NCI-H1436 treated with DMSO at 0.1 percent for 48 hours (cell line): ENCODE data around the gene AFP.
"Not testable (repeated sequence)": the region's sequence is repeated elsewhere in the genome, so short reads cannot be mapped to it uniquely, and the experiment has no call there.

Experiments
- DNase-seq: peaks from one replicate; lab custom pipeline; 2025; lab: John Stamatoyannopoulos, UW

Gene AFP

DNA sequence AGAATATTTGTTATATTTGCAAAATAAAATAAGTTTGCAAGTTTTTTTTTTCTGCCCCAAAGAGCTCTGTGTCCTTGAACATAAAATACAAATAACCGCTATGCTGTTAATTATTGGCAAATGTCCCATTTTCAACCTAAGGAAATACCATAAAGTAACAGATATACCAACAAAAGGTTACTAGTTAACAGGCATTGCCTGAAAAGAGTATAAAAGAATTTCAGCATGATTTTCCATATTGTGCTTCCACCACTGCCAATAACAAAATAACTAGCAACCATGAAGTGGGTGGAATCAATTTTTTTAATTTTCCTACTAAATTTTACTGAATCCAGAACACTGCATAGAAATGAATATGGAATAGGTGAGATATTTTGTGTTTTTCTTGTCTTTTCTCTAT is at the start of gene AFP:
Gene AFP (plus strand): TSS at position 238 of the 400 bp plus-strand sequence. CDS start 42 bp downstream, at position 280.
- DNase-seq = no peak

DNA sequence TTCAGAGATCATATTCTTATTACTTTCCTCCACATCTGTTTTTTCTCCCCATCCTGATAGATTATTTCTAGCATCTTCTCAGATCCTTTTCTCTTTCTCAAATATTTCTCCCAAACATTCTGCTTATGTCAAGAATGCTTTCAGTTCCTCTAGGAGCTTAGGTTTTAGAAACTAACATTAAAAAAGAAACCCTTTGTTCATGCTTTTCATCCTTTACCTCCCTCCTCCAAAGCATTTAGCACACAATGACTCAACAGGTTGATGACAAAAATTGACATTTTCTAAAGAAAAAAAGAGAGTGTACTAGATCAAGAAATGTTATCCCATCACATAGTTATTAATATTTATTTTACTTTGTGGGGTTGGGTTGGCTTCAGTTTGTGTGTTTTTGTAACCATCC is 48.5 kb upstream of the AFP start:
- no peak for DNase-seq

DNA sequence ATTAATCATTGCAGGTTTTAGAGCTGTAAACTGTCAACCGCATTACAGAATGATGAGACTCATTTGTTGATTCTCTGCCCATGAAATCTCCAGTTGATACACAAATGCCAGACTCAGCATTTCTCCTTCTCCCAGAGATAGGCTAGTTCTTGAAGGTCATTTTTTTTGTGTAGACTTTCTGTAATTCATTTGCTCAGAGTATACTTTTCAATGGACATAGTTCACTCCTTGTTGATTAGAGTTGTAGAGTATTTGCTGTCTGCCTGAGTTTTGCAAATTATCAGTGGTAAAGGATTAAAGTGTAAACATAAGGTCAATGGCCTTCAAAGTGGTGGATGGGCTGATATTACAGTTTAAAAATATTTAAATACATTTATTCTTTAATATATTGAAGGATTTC is 47.1 kb upstream of the AFP start:
- no peak for DNase-seq

DNA sequence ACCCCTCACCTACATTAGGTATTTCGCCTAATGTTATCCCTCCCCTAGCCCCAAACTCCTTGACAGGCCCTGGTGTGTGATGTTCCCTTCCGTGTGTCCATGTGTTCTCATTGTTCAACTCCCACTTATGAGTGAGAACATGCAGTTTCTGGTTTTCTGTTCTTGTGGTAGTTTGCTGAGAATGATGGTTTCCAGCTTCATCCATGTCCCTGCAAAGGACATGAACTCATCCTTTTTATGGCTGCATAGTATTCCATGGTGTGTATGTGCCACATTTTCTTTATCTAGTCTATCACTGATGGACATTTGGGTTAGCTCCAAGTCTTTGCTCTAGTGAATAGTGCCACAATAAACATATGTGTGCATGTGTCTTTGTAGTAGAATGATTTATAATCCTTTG is 46.4 kb upstream of the AFP start:
- not testable (repeated sequence) for DNase-seq

DNA sequence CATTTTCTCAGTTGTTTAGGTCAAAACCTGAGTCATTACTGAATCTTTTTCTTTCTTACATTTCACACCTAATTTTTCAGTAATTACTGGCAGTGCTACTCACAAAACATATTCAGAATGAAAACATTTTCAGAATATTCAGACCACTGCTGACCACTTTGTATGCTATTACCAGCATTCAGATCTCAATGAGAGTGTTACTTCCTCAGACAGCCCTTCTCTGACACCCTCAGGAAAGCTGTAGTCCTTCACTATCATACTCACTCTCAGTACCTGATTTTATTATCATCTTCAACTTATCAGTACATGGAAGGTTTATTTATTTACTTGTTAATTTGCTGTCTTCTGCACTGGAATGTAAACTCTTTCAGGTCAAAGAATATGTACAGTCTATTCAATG is 44.2 kb upstream of the AFP start:
- DNase-seq = no peak

DNA sequence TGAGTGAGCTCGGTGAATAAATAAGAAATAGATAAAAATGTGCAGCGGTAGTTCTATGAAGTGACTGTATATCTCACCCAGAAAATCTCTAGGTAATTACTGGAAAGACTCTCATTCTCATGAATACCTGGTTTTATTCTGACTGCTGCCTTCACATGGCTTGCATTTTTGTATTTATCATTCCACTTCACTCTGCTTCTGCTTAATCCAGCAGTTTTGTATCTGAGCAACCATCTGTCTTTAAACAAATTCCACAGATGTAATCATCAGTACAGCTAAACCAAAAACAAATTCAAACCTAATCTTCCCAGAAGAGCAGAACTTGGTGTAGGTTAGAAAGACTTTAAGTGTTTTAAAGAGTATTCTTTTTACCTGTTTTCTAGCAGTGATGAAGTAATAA is 43.1 kb upstream of the AFP start:
- no peak for DNase-seq

DNA sequence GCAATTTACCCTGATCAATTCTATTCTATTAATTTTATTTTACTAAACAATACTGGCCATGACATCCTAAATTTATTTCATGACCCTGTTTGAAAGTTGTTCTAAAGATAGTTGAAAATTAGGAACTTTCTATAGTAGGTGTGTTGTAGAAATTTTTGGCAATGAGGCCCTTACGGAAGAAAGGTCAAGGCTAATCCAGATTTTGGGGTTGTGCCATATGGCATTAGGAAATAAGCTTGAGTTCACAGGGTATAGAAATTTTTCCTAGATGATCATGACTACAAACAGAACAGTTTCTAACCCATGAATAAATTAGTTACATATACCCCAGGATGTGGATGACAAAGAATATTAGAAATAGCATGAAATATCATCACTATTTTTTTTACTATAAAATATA is 39.7 kb upstream of the AFP start:
- DNase-seq = no peak

DNA sequence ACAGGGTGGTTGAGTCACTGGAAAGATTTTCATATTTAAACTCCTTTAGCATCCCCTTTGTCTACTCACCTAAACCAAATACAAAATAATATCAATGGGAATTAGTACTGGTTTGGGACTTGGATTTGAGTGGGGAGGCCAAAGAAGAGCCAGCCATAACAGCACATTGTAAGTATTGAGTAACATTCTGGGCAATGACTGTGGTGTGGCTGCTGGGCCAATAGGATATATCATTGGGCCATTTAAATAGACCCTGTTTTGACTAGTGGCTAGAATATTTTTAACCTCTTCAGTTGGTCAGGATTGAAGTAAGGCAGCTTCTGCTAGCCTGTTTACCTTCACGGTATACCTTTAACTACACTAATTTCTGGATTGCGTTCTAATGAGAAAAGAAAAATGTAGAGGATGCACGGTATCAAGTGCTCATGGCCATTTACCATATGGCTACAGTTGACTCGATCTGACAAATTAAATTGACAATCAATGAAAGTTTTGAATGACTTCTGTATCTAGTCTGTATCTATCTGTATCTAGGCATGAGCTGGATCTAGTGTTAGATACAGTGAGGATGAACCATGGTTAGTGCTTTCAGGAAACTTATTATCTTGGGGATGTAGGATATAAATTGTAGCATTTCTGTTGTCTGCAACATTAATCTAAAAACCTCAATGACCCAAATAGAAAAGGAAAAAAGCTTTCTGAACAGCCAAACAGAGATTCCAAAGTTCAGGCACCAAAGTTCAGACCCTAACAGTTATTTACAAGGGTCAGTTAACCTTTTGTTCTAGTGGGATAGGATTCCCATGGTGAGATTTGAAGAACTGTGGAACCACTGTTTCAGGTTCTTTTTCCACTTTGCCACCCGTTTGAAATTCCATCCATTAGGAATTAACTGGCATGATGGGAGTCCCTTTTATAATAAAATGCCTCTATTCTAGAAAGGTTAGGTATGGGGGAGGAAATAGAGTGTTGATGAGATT is 38.7 kb upstream of the AFP start:
- DNase-seq = no peak

DNA sequence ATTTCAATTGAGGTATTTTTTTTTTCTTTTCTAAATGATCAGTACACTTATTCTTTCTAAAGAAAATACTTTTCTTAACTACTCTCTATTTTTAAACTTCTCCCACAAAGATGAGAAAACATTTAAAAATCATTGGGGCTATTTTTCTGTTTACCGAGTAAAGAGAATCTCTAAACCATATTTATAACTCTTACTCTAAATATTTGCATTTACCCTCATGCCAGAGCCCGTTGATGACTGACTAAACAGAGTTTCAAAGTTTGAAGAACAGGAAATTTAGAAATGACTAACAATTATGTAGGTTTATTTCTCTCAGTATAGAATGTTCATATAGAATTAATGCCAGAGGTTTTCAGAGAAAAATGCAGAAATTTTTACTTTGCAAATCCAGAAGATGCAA is 34.6 kb upstream of the AFP start:
- DNase-seq = no peak

DNA sequence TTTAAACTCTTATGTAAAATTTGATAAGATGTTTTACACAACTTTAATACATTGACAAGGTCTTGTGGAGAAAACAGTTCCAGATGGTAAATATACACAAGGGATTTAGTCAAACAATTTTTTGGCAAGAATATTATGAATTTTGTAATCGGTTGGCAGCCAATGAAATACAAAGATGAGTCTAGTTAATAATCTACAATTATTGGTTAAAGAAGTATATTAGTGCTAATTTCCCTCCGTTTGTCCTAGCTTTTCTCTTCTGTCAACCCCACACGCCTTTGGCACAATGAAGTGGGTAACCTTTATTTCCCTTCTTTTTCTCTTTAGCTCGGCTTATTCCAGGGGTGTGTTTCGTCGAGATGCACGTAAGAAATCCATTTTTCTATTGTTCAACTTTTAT is 32.0 kb upstream of the AFP start, which contains the start of gene ALB:
Gene ALB (plus strand): TSS at position 246 of the 400 bp plus-strand sequence. CDS start 41 bp downstream, at position 287.
- no peak for DNase-seq

DNA sequence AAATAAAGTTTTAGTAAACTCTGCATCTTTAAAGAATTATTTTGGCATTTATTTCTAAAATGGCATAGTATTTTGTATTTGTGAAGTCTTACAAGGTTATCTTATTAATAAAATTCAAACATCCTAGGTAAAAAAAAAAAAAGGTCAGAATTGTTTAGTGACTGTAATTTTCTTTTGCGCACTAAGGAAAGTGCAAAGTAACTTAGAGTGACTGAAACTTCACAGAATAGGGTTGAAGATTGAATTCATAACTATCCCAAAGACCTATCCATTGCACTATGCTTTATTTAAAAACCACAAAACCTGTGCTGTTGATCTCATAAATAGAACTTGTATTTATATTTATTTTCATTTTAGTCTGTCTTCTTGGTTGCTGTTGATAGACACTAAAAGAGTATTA is 31.6 kb upstream of the AFP start:
- no peak for DNase-seq

DNA sequence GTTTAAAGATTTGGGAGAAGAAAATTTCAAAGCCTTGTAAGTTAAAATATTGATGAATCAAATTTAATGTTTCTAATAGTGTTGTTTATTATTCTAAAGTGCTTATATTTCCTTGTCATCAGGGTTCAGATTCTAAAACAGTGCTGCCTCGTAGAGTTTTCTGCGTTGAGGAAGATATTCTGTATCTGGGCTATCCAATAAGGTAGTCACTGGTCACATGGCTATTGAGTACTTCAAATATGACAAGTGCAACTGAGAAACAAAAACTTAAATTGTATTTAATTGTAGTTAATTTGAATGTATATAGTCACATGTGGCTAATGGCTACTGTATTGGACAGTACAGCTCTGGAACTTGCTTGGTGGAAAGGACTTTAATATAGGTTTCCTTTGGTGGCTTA is 30.9 kb upstream of the AFP start:
- DNase-seq = no peak

DNA sequence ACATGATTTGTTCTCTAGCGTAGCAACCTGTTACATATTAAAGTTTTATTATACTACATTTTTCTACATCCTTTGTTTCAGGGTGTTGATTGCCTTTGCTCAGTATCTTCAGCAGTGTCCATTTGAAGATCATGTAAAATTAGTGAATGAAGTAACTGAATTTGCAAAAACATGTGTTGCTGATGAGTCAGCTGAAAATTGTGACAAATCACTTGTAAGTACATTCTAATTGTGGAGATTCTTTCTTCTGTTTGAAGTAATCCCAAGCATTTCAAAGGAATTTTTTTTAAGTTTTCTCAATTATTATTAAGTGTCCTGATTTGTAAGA is 29.5 kb upstream of the AFP start:
- no peak for DNase-seq

DNA sequence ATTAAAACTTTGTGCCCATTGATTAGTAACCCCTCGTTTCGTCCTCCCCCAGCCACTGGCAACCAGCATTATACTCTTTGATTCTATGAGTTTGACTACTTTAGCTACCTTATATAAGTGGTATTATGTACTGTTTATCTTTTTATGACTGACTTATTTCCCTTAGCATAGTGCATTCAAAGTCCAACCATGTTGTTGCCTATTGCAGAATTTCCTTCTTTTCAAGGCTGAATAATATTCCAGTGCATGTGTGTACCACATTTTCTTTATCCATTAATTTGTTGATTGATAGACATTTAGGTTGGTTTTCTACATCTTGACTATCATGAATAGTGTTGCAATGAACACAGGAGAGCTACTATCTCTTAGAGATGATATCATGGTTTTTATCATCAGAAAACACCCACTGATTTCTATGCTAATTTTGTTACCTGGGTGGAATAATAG is 28.8 kb upstream of the AFP start:
- DNase-seq = no peak

DNA sequence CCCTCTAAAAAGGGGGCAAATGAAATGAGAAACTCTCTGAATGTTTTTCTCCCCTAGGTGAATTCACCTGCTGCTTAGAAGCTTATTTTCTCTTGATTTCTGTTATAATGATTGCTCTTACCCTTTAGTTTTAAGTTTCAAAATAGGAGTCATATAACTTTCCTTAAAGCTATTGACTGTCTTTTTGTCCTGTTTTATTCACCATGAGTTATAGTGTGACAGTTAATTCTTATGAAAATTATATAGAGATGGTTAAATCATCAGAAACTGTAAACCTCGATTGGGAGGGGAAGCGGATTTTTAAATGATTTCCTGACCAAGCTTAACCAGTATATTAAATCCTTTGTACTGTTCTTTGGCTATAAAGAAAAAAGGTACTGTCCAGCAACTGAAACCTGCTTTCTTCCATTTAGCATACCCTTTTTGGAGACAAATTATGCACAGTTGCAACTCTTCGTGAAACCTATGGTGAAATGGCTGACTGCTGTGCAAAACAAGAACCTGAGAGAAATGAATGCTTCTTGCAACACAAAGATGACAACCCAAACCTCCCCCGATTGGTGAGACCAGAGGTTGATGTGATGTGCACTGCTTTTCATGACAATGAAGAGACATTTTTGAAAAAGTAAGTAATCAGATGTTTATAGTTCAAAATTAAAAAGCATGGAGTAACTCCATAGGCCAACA is 27.7 kb upstream of the AFP start:
- DNase-seq = no peak

DNA sequence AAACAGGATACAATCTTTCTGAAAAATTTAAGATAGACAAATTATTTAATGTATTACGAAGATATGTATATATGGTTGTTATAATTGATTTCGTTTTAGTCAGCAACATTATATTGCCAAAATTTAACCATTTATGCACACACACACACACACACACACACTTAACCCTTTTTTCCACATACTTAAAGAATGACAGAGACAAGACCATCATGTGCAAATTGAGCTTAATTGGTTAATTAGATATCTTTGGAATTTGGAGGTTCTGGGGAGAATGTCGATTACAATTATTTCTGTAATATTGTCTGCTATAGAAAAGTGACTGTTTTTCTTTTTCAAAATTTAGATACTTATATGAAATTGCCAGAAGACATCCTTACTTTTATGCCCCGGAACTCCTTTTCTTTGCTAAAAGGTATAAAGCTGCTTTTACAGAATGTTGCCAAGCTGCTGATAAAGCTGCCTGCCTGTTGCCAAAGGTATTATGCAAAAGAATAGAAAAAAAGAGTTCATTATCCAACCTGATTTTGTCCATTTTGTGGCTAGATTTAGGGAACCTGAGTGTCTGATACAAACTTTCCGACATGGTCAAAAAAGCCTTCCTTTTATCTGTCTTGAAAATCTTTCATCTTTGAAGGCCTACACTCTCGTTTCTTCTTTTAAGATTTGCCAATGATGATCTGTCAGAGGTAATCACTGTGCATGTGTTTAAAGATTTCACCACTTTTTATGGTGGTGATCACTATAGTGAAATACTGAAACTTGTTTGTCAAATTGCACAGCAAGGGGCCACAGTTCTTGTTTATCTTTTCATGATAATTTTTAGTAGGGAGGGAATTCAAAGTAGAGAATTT is 26.8 kb upstream of the AFP start:
- no peak for DNase-seq

DNA sequence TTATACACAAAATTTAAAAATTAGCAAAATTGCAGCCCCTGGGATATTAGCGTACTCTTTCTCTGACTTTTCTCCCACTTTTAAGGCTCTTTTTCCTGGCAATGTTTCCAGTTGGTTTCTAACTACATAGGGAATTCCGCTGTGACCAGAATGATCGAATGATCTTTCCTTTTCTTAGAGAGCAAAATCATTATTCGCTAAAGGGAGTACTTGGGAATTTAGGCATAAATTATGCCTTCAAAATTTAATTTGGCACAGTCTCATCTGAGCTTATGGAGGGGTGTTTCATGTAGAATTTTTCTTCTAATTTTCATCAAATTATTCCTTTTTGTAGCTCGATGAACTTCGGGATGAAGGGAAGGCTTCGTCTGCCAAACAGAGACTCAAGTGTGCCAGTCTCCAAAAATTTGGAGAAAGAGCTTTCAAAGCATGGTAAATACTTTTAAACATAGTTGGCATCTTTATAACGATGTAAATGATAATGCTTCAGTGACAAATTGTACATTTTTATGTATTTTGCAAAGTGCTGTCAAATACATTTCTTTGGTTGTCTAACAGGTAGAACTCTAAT is 26.0 kb upstream of the AFP start:
- DNase-seq = no peak

DNA sequence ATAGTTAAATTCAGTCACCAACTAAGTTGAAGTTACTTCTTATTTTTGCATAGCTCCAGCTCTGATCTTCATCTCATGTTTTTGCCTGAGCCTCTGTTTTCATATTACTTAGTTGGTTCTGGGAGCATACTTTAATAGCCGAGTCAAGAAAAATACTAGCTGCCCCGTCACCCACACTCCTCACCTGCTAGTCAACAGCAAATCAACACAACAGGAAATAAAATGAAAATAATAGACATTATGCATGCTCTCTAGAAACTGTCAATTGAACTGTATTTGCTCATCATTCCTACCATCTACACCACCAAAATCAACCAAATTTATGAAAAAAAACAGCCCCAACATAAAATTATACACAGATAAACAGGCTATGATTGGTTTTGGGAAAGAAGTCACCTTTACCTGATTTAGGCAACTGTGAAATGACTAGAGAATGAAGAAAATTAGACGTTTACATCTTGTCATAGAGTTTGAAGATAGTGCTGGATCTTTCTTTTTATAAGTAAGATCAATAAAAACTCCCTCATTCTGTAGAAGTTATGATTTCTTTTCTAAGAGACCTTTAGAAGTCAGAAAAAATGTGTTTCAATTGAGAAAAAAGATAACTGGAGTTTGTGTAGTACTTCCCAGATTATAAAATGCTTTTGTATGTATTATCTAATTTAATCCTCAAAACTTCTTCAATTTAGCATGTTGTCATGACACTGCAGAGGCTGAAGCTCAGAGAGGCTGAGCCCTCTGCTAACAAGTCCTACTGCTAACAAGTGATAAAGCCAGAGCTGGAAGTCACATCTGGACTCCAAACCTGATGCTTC is 24.9 kb upstream of the AFP start:
- DNase-seq = no peak

DNA sequence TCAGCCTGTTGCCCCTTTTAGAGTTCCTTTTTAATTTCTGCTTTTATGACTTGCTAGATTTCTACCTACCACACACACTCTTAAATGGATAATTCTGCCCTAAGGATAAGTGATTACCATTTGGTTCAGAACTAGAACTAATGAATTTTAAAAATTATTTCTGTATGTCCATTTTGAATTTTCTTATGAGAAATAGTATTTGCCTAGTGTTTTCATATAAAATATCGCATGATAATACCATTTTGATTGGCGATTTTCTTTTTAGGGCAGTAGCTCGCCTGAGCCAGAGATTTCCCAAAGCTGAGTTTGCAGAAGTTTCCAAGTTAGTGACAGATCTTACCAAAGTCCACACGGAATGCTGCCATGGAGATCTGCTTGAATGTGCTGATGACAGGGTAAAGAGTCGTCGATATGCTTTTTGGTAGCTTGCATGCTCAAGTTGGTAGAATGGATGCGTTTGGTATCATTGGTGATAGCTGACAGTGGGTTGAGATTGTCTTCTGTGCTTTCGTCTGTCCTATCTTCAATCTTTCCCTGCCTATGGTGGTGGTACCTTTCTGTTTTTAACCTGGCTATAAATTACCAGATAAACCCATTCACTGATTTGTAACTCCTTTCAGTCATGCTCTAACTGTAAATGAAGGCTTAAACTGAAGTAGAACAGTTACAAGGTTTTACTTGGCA is 24.1 kb upstream of the AFP start:
- no peak for DNase-seq

DNA sequence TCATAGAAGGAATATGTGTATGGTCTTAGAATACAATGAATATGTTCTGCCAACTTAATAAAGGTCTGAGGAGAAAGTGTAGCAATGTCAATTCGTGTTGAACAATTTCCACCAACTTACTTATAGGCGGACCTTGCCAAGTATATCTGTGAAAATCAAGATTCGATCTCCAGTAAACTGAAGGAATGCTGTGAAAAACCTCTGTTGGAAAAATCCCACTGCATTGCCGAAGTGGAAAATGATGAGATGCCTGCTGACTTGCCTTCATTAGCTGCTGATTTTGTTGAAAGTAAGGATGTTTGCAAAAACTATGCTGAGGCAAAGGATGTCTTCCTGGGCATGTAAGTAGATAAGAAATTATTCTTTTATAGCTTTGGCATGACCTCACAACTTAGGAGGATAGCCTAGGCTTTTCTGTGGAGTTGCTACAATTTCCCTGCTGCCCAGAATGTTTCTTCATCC is 22.7 kb upstream of the AFP start:
- no peak for DNase-seq

DNA sequence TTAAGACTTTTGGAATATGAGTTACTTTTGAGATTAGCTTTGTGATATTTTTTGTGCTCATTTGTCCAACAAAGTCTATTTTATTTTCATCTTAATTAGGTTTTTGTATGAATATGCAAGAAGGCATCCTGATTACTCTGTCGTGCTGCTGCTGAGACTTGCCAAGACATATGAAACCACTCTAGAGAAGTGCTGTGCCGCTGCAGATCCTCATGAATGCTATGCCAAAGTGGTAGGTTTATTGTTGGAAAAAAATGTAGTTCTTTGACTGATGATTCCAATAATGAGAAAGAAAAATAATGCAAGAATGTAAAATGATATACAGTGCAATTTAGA is 21.1 kb upstream of the AFP start:
- no peak for DNase-seq
